Measurements from ENCODE around the gene PGAP3.

The PGAP3 gene

DNA sequence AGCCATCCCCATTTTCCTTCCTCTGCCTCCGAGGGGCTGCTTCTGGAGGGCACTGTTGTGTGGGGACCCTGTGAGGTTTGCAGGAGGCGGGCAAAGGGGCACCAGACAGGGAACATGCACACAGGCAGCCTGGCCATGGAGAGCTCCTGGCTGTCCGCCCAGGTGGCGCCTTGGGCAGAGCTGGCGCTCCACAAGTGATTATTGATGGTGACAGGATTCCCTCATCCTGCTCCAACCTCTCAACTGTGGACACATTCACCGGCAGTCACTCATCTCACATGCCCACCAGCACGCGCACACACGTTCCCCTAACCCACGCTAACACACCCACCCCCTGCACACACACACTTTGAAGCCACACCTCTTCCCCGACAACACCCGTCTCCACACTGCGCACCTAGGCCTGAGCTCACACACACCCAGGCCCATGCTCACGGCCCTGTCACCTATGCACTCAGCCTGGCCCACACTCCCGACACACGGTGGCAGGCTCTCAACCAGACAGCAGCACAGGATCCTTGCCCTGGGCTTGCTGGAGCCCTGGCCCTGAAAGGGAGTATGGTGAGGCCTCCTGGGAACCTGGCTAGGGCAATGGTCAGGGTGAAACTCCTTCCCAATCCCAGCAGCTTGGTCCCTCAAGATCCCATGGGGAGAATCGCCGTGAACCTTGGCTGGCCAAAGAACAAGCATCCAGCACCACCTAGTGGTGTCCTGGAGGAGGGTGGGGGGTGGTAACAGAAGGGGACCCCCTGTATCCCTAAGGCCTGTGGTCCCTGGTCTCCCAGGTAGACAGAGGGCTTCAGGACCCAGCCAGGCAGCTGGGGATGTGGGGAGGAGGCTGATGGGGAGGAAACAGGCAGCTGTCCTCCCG lies 16.0 kb downstream of the PGAP3 start:
- DNase-seq (ENCODE audit: low read depth) = no peak

DNA sequence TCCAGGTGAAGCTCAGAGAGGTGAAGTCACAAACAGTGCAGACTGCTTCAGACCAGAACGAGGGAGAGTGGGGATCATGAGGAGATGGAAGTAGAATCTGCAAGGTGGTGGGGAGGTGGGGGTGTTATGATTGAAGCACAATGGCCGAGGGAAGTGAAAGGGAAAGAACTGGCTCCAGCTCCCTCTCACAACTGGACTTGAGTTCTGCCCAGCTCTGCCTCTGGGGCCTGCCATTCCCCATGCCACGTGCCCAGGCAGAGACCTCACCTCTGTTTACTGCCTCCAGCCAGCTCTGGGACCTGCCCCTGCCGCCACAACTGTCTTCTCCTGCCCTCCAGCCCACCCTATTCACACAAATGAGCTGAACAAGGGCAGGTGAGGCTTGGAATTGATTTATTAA lies 17.1 kb downstream of the PGAP3 start:
- no peak for DNase-seq (ENCODE audit: low read depth)

DNA sequence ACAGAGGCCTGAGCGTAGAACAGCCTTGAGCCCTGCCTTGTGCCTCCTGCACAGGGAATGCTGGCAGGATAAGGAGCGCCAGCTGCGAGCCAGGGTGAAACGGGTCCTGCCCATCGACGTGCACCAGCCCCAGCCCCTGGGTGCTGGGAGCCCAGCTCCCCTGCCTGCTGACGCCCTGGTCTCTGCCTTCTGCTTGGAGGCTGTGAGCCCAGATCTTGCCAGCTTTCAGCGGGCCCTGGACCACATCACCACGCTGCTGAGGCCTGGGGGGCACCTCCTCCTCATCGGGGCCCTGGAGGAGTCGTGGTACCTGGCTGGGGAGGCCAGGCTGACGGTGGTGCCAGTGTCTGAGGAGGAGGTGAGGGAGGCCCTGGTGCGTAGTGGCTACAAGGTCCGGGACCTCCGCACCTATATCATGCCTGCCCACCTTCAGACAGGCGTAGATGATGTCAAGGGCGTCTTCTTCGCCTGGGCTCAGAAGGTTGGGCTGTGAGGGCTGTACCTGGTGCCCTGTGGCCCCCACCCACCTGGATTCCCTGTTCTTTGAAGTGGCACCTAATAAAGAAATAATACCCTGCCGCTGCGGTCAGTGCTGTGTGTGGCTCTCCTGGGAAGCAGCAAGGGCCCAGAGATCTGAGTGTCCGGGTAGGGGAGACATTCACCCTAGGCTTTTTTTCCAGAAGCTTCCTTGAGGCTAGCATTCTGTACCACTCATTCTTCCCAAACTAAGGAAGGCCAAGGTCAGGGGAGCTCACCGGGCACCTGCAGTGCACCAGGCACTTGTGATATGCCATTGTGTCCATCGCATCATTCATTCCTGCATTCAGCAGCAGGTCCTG lies 17.7 kb downstream of the PGAP3 start:
- DNase-seq (ENCODE audit: low read depth) = no peak

- DNase-seq (ENCODE audit: low read depth) = no peak
These were observed 19.6 kb downstream of the PGAP3 start, which contains the start of gene PNMT for GRCh38 chr17:39667945-39668924. Gene PNMT (plus strand): TSS chr17:39668453. CDS start chr17:39668476, 23 bp downstream.

DNA sequence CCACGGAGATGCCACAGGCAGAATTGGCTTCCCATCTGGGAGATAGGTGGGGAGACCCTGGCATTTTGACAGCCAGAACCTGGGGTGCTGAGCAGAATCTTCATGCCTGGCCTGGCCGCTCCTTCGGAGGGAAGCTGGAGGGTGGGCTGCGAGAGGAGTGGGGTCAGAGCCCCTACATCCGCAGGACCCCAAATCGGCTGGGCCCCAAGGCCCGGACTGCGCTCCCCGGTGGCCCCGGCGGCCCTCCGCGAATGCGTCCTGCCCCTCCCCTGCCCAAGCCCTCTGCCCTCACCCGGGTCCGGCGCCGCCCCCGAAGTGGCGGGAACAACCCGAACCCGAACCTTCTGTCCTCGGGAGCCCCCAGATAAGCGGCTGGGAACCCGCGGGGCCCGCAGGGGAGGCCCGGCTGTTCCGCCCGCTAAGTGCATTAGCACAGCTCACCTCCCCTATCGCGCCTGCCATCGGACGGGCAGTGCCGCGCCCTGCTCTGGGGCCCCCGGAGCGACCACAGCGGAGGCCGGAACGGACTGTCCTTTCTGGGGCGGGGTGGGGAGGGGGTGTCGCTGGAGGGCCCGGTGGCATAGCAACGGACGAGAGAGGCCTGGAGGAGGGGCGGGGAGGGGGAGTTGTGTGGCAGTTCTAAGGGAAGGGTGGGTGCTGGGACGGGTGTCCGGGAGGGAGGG lies 20.5 kb downstream of the PGAP3 start:
- DNase-seq (ENCODE audit: low read depth) = no peak

DNA sequence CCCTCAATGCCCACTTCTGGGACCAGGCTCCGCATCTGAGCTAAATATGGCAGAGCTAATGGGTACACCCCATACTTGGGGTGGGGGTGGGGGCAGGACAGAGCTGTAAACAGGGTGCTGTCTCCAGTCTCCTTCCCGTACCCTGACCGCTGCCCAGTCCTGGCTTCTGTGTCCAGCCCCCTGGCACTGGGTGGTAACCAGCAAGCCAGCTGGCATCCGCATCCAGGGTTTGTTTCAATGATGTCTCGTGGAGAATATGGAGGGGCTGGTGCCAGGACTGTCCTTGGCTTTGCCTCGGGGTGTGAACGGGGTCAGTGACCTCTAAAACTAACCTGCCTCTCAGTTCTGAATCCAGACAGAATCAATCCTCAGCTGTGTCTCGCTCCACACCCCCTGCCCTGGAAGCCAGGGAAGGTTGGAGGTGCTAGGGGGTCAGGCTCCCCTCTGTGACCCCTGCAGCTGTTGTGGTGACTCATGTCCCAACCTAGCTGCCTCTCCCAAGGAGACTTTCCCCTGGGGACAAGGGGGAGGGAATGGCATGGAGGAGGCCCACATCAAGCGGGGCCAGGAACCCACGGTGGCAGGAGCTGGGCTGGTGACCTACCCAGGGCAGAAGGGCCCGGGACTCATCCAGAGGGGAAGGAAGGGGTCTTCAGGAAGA lies 21.1 kb downstream of the PGAP3 start:
- no peak for DNase-seq (ENCODE audit: low read depth)

- DNase-seq (ENCODE audit: low read depth) = no peak
These were observed 21.6 kb downstream of the PGAP3 start for GRCh38 chr17:39666231-39666600.

DNA sequence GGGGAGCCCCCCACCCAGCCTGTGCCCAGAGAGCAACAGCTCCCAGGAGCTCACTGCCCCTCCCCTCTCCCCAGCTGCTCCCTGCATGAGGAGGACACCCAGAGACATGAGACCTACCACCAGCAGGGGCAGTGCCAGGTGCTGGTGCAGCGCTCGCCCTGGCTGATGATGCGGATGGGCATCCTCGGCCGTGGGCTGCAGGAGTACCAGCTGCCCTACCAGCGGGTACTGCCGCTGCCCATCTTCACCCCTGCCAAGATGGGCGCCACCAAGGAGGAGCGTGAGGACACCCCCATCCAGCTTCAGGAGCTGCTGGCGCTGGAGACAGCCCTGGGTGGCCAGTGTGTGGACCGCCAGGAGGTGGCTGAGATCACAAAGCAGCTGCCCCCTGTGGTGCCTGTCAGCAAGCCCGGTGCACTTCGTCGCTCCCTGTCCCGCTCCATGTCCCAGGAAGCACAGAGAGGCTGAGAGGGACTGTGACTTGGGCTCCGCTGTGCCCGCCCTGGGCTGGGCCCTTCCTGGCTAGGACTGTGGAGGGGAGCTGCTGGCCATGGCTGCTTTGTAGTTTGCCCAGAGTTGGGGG lies 22.1 kb downstream of the PGAP3 start:
- DNase-seq (ENCODE audit: low read depth) = no peak

DNA sequence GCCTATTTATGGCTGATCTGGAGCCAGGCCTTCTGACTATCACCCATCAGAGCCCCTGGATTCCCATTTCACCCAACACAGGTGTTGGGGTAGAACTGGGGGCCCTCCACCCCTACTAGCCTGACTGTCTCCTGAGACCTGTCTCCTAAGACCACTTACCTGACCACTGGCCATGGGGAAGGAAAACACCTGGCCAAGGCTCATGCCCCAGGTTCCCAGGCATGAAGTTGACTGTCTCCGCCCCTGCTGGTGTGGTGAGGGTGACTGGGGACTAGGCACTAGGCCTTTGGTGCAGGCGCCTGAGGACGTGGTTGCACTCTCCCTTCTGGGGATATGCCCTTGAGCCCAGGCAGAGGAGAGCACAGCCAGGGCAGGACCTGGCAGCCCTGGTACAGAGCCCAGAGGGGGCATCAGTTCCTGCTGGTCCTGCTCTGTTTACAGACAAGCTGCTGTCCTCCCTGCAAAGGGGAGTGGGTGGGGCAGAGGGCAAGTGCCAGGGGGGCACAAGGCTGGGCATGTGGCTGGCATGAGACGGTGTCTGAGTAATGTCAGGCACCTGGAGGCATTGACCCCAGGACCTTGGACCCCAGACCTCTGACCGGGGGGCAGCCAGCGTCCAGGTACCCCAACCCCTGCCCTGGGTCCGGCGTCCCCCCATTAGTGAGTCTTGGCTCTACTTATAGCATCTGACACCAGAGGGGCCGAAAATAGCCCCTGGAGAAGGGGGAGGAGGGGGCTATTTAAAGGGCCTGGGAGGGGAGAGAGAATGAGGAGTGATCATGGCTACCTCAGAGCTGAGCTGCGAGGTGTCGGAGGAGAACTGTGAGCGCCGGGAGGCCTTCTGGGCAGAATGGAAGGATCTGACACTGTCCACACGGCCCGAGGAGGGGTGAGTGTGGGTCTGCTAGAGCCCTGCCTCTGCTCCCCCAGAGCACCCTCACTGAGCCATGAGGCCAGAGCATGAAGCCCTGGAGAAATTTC lies 23.0 kb downstream of the PGAP3 start, which contains the start of gene TCAP:
Gene TCAP (plus strand): TSS at position 769 of the 981 bp plus-strand sequence. CDS start 11 bp downstream, at position 780.
- DNase-seq (ENCODE audit: low read depth) = no peak

GRCh38 chr17:39663688-39664580 lies 23.9 kb downstream of the PGAP3 start:
- DNase-seq (ENCODE audit: low read depth) = no peak

GRCh38 chr17:39663340-39663687 lies 24.5 kb downstream of the PGAP3 start:
- DNase-seq (ENCODE audit: low read depth) = no peak

- no peak for DNase-seq (ENCODE audit: low read depth)
These were observed 25.1 kb downstream of the PGAP3 start for GRCh38 chr17:39662551-39663339.

GRCh38 chr17:39661744-39662541 lies 25.9 kb downstream of the PGAP3 start:
- no peak for DNase-seq (ENCODE audit: low read depth)

GRCh38 chr17:39660397-39661385 lies 27.2 kb downstream of the PGAP3 start:
- no peak for DNase-seq (ENCODE audit: low read depth)

DNA sequence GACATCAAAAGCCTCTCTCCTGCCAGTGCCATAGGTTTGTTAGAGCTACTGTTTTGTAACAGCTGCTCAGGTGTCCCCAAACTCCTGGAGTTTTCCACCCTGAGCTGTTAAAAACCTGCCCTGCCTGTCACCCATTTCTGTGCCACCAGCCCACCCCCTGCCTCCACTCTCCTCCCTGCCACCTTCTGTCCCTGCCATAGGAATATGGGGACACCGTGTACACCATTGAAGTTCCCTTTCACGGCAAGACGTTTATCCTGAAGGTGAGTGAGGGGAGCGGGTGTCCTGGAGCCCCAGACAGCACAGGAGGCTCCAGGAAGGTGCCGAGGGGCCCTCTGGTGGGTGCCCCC lies 27.9 kb downstream of the PGAP3 start:
- DNase-seq (ENCODE audit: low read depth) = no peak

Measured in HS-27A (cell line).